Stimulated activated CD8-positive, alpha-beta memory T cell treated with anti-CD3 and anti-CD28 coated beads, Interleukin-15, amount 100 ng/mL, for 4 hours (primary cell): ENCODE measurements around the gene ANKS1B.

Experiments used
- DNase-seq, 2 donors: peaks; one replicate each; pipeline ENCODE4 v3.0.0-alpha.2; 2020; ENCODE audit warnings: low read depth in 2 of 2

Gene ANKS1B

GRCh38 chr12:98951406-98951805, 1033.3 kb downstream of the ANKS1B start:
- no peak for DNase-seq

- DNase-seq = no peak
Observed at GRCh38 chr12:98948343-98948949, 1036.3 kb downstream of the ANKS1B start.

GRCh38 chr12:98945864-98946263, 1038.9 kb downstream of the ANKS1B start:
- DNase-seq = no peak

GRCh38 chr12:98939926-98940325, 1044.8 kb downstream of the ANKS1B start:
- DNase-seq = no peak

GRCh38 chr12:98939350-98939749, 1045.4 kb downstream of the ANKS1B start:
- no peak for DNase-seq

GRCh38 chr12:98935847-98936246, 1048.9 kb downstream of the ANKS1B start:
- DNase-seq = no peak

- DNase-seq = no peak
Observed at GRCh38 chr12:98922871-98923270, 1061.9 kb downstream of the ANKS1B start.

GRCh38 chr12:98918176-98918863, 1066.4 kb downstream of the ANKS1B start:
- no peak for DNase-seq

- DNase-seq = no peak
Observed at GRCh38 chr12:98916106-98916505, 1068.6 kb downstream of the ANKS1B start.

GRCh38 chr12:98912401-98912974, 1072.2 kb downstream of the ANKS1B start:
- no peak for DNase-seq

GRCh38 chr12:98911396-98911795, 1073.3 kb downstream of the ANKS1B start:
- DNase-seq = no peak

GRCh38 chr12:98909746-98910145, 1075.0 kb downstream of the ANKS1B start:
- no peak for DNase-seq

GRCh38 chr12:98908866-98909265, 1075.9 kb downstream of the ANKS1B start:
- no peak for DNase-seq

GRCh38 chr12:98903875-98904274, 1080.9 kb downstream of the ANKS1B start:
- DNase-seq = no peak

GRCh38 chr12:98901189-98901588, 1083.5 kb downstream of the ANKS1B start:
- no peak for DNase-seq

GRCh38 chr12:98896938-98897337, 1087.8 kb downstream of the ANKS1B start:
- no peak for DNase-seq

- DNase-seq = no peak
Observed at GRCh38 chr12:98895086-98895651, 1089.6 kb downstream of the ANKS1B start.

- DNase-seq = no peak
Observed at GRCh38 chr12:98894412-98895085, 1090.2 kb downstream of the ANKS1B start.

GRCh38 chr12:98893675-98894411, 1090.9 kb downstream of the ANKS1B start:
- no peak for DNase-seq

GRCh38 chr12:98893126-98893674, 1091.5 kb downstream of the ANKS1B start:
- no peak for DNase-seq

GRCh38 chr12:98885778-98886177, 1099.0 kb downstream of the ANKS1B start:
- no peak for DNase-seq
